ENCODE results near the gene POLE3.
"Not testable (repeated sequence)": the region's sequence is repeated elsewhere in the genome, so short reads cannot be mapped to it uniquely, and the experiment has no call there.

POLE3 gene

DNA sequence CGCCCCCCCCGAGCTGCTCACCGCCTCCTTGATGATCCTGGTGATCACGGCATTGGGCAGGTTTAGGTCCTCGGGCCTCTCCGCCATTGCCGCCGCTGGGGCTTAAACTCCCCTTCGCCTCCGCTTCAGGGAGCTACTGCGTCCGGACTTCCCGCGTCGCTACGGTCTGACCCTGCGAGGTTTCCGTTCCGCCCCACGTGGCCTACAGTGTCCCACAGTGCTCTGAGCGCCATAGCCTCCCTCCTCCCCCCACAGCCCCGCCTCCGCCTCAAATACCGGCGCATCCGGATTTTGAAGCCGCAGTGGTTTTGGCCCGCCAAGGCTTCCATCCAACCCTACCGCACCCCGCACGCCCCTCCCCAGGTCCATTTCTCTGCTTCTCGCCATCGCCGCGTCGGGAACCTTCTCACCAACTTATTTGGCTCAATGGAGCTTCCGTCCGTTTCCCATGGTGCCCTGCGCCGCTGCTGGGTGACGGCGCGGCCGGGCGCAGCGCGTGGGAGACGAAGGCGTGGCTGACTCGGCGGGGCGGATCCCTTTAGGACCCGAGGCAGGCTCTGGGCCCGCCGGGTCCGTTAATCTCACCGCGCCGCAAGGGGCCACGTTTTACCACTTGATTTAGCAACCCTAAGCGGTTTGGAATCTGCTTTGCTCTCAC is at the start of gene POLE3, which contains the start of gene C9orf43:
TSS of gene POLE3 (minus strand) at position 469 of the 658 bp plus-strand sequence. CDS start at position 87, 382 bp downstream.
TSS of gene C9orf43 (plus strand) at position 541 of the 658 bp plus-strand sequence. CDS start 2,747 bp downstream, outside the sequence.
- peak; percentile 95 for DNase-seq

DNA sequence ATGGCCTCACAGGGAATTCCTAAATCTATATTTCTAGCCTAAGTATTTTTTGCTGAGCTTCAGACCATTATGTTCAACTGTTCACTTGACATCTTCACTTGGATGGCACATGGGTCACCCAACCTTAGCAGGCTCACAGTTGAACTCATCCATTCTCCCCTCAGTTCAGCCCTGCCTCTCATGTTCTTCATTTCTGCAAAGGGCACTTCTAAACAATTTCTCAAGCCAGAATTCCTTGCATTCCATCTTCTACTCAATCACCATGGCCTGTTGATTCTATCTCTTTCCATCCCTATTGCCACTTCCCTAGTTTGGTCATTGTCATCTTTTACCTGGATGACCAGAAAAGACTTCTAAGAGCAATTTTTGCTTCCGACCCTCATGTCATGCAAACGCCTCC is 45.8 kb upstream of the POLE3 start:
- no peak for DNase-seq

GRCh38 chr9:113454914-113455761 is 44.7 kb upstream of the POLE3 start:
- peak; percentile 83 for DNase-seq

- no peak for DNase-seq
Measured at GRCh38 chr9:113452113-113452605, 41.7 kb upstream of the POLE3 start.

DNA sequence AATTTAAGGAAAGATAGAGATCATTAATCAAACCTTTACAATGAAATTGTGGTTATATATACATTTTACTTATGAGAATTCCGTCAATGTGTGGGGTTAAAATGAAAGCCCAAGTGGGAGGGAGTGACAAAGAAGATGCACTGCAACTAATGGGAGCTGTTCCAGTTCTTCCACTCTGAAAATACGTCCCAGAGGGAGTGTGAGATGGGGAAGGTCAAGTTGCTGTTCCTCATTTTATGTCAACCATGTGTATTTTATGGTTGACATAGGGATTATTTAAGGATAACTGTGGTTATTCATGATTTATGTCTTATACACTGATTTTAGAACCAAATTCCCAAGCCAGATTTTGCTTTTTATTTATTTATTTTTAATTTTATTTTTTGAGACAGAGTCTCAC is 38.9 kb upstream of the POLE3 start:
- DNase-seq = no peak

- peak; percentile 1 for DNase-seq
Measured at GRCh38 chr9:113446323-113446740, 35.9 kb upstream of the POLE3 start.

- DNase-seq = no peak
Measured at GRCh38 chr9:113444736-113445135, 34.3 kb upstream of the POLE3 start.

- DNase-seq = not testable (repeated sequence)
Measured at GRCh38 chr9:113437716-113438115, 27.2 kb upstream of the POLE3 start.

DNA sequence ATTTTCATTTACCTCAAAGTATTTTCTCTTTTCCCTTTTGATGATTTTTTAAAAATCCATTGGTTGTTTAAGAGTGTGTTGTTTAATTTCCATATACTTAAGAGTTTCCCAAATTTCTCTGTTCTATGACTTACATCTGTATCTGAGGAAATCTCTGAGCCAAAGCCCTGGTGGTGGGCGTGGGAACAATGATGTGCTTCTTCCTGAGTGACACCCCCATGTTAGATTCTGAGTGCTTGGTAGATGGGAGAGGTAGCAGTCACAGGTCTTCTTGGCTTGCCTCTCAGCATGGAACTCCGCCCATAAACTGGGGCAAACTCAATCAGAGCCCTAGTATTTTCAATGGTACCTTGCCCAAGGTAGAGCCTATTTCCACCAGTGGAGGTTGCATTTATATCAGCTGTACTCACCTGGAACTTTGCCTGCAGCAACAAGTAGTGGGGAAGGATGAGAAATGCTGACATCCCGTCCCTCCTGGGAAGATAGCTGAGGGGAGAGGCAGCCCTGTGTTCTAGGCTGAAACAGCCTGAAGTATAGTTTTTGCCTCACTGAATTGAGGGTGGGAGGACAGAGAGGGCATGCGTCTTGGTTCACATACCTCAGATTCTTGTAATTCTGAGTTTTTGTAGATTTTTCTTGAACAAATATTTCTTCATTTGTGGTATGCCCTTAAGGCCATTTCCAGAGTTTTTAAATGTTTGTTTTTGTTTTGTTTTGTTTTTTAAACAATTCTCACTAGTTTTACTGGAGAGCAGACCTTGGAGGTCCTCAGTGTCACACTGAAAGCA is 26.4 kb upstream of the POLE3 start:
- no peak for DNase-seq

- no peak for DNase-seq
Measured at GRCh38 chr9:113431191-113431590, 20.7 kb upstream of the POLE3 start.

DNA sequence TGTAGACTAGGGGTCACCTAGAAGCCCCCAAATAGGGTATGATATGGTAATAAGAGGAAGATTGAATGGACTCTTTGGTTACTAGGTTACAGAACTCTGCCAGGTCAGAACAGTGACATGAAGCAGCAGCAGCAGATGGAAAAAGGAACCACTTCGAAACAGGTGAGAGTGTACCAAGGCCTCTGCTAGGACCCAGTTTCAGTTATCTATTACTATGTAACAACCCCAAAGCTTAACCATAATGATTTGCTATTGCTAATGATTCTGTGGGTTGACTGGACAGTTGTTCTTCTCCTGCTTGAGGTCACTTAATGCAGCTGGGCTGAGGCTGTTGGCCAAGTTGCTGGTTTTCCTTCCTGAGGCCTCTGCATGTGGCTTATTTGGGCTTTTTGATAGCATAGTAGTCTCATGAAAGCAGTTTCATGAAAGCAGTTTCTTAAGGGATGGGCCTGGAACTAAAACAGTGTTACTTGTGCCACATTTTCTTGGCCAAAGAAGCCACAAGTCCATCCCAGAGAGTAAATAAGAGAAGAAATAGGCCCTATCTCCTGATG is 17.7 kb upstream of the POLE3 start:
- no peak for DNase-seq

DNA sequence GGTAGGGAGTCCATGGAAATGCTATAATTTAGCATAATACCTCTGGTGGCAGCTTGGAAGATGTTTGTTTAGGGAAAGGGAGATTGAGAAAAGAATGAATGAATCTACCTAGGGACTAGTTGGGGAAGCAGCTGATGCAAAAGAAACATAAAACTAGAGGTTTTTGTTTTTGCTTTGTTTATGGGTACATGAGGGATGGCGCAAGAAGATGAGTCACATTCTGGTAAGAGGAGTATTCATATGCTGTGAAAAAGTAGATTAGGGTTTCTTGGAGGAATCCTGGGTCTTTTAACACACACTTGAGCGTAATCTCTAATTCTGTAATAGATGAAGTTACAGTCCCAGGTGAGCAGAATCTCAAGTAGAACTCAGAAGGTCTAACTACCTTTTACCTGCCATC is 17.2 kb upstream of the POLE3 start:
- no peak for DNase-seq

GRCh38 chr9:113426701-113427100 is 16.2 kb upstream of the POLE3 start:
- no peak for DNase-seq

- no peak for DNase-seq
Measured at GRCh38 chr9:113425072-113425471, 14.6 kb upstream of the POLE3 start.

DNA sequence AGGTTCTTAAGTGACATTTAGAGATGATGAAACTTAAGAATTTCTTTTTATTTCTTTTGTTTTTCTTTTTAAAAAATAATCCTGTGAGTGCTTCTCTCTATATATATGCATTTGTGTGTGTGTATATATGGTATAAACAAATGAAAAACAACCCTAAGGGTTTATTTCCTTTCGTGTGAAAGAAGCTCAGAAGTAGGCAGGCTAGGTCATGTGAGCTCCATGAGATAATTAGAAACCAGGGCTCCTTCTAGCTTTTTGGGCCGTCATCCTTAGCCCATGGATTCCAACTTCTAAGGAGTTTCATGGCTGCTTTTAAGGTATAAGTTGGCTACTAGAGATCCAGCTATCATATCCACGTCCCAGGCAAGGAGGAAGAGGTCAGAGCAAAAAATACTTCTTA is 11.3 kb upstream of the POLE3 start:
- no peak for DNase-seq

GRCh38 chr9:113417370-113417769 is 6.9 kb upstream of the POLE3 start:
- DNase-seq = no peak

- DNase-seq = no peak
Measured at GRCh38 chr9:113416149-113416721, 5.8 kb upstream of the POLE3 start.

- peak; percentile 54 for DNase-seq
Measured at GRCh38 chr9:113409883-113410206, 630 bp downstream of the POLE3 start.

DNA sequence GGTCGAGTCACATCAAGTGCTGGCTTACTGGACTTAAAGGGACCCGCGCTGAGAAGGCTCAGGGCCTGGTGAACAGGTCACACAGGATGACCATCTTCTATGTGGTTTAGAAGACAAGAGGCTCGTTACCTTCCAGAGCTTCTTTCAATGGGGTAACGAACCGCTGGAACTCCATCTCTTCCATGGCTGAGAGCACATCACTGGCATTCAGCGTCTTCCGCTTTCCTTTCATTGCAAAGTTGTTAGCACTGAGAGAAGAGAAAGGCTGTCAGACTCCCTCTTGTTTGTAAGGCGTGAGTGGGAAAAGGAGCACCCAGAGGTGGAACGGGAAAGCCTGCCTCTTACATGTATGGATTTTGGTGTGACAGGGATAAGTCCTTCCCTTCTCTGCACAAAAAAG is 994 bp downstream of the POLE3 start:
- DNase-seq = no peak

DNA sequence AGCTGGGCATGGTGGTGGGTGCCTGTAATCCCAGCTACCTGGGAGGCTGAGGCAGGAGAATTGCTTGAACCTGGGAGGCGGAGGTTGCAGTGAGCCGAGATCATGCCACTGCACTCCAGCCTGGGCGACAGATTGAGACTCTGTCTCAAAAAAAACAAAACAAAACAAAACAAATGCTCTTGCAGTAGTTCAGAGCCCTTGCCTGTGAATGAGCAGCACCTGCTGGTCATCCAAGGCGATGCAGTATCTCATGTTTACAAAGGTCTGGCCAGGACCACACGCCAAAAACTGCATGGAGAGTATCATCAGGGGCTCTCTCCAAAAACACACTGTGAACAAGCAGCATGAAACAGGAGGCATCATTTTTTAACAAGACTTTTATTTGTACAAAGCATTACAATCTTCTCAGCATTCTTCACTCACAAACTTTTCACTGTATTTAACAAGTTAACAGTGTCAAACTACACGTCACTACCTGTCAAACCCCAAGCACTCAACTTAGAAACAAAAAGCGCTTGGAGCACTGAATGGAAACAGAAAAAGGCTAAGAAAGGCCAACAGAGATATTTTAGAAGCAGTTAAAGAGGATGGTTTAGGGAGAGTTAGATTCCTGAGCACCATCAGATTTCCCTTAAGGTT is 3.5 kb downstream of the POLE3 start:
- DNase-seq = peak; percentile 37

GRCh38 chr9:113406353-113406752 is 4.1 kb downstream of the POLE3 start:
- not testable (repeated sequence) for DNase-seq

GRCh38 chr9:113403646-113404045 is 6.8 kb downstream of the POLE3 start:
- no peak for DNase-seq
